SHP77 (cell line): Measurements from ENCODE around the gene TRIM65.
"Not testable (repeated sequence)": the region's sequence is repeated elsewhere in the genome, so short reads cannot be mapped to it uniquely, and the experiment has no call there.

ENCODE experiments used
- DNase-seq, 2 experiments: peaks; one replicate each; lab custom pipeline; 2025; lab: John Stamatoyannopoulos, UW

TRIM65 gene

DNA sequence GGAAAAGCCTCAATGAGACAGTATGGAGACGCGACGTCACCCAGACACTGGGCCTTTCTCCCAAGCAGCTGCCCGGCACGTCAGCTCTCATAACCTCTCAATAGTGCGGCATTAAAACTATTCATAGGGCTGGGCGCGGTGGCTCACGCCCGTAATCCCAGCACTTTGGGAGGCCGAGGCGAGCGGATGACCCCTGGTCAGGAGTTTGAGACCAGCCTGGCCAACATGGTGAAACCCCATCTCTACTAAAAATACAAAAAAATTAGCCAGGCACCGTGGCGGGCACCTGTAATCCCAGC is 45.1 kb downstream of the TRIM65 start:
- not testable (repeated sequence) for DNase-seq

DNA sequence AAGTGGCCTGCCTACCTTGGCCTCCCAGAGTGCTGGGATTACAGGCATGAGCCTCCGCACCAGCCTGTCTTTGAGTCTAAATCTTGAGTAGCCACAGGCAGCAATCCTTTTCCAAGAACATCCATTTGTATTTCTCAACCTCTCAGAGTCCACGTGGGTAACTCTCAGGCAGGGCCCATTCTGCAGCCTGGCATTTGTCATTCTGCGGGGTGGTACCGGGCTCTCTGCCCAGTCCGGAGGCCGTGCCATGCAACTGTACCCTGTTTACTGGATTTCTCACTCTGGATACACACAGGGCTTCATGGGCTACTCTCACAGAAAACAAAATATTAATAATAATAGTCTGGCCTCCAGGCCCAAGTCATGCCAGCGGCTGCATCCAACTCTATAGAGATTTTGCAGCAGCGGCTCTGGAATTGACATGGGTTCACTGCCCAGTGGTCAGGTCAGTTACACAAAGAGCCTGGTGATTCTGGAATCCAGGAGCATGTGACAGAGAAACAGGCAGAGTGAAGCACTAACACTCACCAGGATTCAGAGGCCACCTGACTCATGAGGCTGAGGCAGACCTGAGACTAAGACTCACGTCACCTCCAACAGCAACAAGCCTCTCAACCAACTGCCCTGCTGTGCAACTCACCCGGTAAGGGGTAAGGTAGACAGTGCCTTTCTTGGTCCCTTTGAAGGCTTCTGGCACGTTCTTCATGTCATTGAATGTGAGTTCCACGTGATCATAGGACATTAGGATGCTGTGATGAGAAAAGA is 45.6 kb downstream of the TRIM65 start:
- DNase-seq, result no peak

DNA sequence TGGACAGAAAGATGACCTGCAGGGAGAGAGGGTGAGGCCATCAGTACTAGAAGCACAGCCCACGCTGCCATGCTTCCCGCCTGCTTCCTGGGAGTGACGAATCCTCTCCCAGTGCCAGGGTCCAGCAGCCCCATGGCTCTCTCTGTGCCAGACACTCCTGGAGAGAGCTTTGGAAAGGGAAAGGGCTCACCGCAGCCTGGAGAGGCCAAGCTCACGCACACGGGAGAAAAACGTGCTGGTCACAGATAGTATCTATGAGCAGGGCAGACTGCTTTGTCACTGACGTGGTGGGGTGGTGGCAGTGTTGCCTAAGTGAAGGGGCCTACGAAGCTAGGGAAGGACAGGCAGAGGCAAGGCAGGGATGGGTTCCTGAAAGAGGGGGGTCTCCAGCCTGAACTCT is 47.0 kb downstream of the TRIM65 start:
- no peak for DNase-seq

DNA sequence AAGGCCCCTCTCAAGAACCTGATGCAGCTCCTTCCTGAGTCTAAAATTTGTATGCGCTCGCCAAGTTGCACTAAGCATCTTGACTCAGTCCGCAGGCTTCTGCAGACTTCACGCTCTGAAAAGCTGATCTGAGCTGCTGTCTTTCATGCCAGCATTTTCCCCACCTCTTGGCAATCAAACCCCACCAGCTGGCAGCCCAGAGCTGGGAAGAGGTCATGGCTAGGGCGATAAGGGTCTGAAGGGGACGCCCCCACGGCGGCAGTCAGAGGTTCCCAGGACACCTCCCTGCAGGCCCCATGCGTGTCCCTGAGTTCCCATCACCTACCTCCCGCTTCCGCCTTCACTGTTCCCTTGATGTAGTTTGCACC is 47.5 kb downstream of the TRIM65 start:
- no peak for DNase-seq

DNA sequence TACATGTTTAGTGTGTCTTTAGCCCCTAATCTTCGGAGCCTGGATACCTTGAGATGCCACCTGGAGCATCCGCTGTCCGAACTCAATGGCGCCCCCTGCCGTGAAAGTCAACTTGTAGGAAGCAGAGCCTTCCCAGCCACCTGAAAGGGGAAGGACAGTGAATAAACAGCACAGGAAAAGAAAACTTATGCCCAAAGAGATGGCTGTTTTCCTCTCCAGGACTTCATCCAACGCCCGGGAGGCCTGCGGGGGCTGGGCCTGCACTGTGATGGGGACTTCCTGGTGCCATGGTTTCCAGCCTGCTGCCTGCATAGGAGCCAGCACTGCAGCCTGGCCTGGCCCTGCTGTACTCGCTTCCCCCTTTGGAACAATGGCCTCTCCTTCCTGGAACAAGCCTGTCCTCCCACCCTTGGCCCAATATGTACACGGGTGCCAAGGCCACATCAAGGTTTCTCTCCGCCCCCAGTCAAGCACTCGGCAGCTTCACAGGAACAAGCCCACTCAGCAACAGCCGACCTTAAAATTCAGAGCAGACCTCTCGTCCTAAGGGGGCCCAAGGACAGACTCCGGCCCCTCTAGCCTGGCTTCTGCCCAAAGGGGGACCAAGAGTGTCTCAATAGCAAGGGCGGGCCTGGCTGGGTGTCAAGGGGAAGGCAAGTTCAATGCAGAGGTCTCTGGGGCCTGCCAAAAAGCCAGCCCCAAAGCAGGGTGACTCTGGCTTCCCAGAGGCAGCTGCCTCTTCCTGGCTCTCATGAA is 48.0 kb downstream of the TRIM65 start:
- DNase-seq, result peak; percentile 72 to 77

DNA sequence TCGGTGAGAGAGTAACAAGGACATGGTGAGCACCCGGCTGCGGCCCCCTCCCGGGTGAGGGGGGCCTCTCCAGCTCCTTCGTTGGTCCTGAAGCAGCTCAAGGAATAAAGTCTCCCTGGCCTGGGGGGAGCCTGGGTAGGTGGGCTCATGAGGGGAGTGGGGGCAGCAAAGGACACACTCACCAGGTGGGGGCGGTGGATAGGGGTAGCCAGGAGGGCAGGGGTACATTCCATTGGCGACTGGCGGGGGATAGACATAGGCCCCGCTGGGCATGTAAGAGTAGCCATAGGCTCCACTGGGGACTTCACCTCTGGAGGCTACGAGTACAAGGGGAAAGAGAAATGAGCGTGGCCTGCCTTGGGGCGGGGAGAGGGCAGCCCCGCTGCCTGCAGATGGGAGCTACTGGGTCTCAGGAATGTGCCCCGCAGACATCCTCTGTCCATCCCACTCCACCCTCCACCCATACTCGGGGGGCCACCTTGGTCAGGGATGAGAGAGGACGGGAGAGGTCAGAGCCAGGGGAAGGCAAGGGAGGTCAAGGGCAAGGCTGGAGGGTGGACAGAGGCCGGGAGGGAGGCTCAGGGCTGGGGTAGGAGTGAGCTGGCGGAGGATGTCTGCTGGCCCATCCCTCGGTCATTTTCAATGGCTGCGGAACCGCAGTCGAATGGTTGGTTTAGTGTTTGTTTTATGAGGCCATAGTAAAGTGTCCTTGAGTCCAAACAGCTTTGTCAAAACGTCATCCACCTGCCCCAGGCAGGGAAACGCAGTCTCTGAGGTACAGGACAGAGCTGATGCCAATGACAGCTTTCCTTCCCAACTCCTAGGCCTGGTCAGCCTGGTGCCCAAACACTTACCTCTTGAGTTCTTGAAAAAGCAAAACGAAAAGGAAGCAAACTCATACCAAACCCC is 48.9 kb downstream of the TRIM65 start:
- DNase-seq, result no peak

DNA sequence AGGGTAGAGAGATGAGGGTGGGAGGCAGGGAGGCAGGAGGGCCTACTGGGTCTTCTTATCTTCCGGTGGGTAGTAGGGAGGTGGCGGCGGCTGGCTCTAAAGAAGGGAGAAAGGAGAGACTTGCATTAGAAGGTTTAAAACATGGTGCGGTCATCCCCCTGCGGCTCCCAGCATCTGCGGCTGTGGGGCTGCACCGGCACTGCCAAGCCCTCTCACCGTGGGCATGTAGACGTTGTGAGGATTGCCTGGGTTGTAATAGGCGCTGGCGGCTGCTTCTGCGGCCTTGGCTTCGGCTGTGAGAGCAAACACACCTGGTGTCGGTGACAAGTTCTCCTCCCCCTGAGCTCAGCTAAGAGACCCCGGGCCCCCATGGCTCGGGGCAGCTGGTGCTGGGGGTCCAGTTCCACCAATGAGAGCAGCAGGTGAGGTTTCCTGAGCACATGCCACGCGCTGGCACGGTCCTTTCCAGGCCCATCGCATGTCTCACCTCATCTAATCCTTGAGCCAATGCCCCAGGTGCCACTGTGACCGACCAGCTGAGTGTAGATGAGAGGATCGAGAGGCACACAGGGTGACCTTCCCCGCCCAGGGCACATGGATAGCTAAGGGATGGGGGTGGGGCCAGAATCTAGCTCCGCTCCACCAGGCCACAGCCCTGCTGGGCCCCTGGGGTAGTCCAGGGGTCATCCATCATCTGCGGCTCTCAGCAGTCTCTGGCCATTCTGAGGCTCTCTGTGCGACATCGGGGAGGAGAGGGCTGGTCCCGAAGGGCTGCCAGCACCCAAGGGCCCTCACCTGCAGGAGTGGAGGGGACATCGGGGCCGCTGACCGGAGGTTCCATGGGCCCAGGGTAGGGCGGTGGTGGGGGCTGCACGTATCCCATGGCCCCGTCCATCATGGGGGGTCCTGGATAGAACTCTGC is 49.8 kb downstream of the TRIM65 start:
- no peak for DNase-seq

DNA sequence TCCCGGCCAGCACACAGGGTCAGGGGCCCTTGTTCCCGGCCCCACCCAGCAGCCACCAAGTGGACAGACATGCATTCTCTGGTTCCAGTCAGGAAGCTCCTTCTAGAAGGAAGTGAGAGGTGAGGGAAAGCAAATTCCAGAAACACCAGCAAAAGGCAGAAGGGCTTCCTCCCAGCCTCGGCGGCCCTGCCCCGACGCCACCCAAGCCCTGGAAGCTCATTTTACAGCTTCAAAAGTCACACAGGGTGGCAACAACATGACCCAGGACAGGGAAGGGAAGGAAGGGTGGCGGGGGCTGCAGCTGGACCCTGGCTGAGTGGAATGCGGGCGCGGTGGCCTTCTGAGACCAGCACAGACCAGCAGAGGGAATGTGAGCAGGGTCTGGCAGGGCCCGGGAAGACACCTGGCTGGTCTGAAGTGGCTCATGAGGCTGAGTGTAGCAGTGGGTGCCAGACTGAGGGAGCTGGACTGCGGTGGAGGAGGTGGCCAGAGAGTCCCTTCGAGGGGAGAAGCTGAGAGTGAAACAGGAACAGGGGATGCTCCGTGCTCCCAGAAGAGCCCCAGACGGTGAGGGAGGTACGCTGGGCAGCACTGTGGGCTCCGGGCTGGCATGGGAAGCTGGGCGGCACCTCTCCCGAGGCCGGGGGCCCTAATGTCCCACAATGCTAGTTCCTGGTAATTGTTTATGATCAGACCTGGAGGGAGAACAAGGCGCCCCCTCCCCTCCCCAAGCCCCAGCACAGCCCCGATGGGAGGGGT is 50.6 kb downstream of the TRIM65 start:
- DNase-seq, result no peak

DNA sequence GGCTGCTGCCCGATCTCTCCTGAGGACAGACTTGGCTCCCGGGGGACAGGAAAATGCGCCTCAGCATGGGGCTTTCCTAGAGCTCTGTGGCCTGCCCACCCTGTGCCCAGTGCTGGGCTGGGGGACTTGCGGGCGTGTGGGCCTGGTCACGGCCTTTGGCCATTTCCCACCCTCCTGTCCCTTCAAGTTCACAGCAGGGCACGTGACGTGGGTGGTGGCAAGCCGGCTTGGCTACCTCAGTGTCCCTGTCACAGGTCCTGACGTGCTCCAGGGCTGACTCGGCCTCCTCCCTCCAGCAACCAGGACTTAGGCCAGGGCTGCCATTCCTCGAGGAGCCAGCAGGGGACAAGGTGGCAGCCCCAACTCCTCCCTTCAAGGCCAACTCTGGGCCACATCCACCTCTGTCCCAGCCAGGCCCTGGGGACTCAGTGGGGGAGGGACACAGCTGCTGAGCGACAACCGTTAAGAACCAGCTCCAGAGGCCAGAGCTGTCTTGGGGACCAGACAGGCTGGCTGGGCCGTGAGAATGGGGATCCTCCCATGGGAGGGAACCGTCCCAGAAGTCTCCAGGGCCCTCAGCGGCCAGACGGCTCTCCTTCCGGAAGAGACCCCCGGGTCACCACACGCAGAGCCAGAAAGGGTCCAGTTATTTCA is 51.6 kb downstream of the TRIM65 start:
- peak; percentile 85 for DNase-seq

DNA sequence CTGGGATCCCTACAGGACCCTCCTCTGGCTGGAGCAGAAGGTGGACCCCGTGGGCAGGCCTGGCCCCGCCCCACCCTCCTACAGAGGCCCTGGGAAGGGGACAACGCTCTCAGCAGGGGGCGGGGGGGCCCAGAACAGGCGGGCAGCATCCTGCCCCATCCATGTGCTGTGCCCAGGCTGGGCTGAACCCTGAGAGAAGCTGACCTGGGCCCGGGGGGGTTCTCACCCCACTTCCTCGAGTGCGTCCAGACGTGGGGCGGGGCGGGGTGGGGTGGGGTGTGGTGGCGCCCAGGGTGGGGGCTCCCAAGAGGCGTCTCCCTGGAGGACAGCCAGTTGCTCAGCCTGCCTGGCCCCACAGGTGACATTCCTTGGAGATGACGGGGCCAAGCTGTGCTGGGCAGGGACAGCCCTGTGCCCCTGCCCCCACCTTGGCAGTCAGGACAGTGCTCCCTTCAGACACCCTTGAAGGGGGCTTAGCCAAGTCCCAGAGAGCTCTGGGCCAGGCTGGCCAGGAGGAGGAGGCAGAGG is 52.2 kb downstream of the TRIM65 start:
- no peak for DNase-seq

DNA sequence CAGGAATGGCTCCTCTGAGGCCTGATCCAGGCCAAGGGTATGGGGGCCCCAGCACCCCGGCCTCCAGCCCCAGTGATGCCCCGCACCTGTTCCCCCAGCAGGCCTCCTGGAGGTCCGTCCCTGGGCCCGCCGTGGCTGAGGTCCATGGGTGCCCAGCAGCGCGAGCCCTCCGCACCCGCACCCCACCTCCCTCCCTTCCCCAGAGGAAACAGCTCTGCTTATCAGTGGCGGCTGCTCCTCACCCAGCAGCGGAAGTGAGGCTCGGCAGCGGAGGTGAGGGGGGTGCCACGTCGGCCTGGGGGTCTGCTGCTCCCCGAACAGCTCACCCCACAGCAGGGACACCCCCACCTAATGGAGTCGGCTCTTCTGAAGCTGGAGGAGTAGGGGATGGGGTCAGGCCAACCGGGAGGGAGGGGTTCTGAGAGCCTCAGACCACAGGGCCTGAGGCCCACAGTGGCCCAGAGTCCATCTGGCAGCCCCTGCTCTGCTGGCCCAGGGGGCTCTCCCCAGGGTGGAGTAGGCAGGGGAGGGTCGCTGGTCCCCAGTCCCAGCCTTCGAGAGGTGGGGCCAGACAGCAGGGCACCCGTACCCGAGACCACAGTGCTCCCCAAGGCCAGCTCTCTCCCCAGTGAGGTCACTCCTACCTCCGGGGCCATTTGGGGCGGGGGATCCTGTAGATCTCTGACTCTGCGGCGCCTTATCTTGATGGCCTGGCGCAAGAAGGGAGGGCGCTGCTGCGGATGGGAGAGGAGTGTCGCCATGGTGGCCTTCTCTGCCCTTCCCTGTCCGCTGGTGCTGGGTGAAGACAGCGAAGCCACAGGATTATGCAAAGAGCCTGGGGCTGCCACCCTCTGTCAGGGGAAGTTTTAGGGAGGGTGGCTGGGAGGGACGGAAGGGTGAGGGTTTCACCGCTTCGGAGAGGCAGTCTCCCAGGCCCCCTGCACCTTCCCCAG is 52.9 kb downstream of the TRIM65 start, which contains the start of gene UNC13D:
Gene UNC13D (minus strand): TSS at position 828 of the 953 bp plus-strand sequence. CDS start 67 bp downstream, at position 761.
- DNase-seq, result no peak

DNA sequence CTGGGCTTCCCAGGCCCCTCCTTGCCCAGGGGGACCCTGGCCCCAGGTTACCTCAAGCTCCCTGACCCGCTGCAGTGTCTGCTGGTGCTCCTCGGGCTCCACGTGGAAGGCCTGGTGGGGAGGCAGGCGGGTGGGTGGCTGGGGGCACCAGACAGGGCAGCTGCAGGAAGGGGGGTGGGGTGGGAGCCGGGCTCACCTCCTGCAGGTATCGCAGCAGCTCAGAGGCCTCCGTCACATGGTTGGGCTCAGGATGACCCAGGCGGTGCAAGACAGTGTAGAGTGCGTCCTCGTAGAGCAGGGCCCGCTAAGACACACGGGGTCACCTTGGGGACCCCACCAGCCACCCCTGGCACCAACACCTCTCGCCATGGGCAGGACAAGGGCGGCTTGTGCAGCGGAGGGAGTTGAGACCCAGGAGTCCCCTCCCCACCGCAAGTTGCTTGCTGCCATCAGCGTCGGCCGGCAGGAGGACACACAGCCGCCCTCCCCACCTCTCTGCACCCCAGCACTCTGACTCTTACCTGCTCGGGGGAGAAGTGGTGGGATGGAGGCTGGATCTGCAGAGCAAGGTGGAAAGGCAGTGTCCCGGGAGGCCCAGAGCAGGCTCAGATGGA is 53.7 kb downstream of the TRIM65 start:
- no peak for DNase-seq

DNA sequence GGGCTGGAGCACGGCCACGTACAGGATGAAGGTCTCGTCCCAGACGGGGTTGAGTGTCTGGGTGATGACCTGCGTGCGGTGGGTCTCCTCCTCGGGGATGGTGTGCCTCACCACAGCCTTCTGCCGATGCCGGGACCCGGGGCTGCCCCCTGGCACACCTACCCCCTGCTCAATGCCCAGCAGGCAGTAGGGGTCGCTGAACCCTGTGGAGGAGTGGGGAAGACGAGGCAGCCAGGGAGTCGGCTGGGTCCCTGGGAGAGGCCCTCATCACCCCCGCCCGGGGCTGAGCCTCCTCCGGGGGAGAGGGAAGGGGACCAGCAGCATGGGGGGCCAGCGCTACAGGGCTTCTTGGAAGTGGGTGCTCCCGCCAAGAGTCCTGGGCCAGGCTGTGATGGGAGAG is 54.3 kb downstream of the TRIM65 start:
- no peak for DNase-seq

DNA sequence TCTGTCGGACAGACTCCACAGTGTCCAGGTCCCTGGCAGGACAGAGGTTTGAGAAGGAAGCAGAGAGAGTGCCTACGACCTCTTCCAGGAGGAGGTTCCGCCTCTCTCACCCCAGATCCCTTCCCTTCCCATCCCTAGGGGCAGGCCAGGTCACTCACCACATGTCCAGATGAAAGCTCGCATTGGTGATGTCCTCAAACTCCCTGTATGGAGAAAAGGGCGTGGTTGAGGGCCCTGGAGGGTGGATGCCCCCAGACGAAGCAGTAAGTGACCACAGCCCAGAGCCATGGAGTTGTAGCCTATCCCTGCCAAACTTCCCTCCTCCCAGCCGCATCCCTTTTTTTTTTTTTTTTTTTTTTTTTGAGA is 56.0 kb downstream of the TRIM65 start:
- DNase-seq, result no peak

DNA sequence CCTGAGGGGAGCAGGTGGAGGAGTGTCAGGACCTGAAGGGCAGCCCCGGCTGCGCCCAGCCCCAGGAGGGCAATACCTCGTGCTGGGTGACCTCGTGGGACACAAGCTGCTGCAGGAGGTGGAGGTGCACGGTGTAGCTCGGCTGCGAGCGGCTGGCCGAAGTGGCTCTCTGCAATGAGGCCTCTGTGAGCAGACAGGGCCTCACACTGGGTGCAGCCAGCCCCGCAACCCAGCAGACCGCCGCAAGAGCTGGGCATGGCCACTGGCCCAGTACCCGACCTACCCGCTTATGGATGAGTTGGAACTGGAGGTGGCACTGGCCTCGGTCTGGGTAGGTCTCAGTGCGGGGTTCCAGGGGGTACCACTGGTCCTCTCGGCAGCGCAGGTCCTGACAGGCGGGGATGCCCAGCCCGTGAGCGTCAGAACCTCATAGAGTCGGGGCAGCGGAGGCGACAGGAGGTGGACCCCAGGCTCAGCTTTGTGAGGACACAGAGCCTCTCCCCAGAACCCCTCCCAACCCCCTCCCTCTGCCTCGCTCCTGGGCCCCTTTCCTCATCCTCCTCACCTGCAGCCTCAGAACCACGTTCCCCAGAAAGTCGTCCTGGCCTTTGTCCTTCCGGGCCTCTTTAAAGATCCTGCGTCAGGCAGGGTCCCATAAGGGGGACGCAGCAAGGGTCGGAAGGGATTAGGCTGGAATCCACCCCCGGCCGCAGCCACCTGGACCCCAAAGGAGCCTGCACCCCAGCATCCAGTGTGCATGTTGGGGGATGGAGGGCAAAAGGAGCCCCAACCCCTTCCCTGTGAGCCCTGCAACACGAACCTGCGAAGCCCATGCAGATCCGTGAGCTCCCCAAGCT is 56.6 kb downstream of the TRIM65 start:
- no peak for DNase-seq
